ENCODE measurements around the gene SFTPB. TPM values are rescaled to one million over a fixed set of nuclear protein-coding genes. Genes with fewer than 3 reads are reported as not detected.
"Not testable (repeated sequence)": the region's sequence is repeated elsewhere in the genome, so short reads cannot be mapped to it uniquely, and the experiment has no call there.

Gene SFTPB
- not detected for total RNA-seq

DNA sequence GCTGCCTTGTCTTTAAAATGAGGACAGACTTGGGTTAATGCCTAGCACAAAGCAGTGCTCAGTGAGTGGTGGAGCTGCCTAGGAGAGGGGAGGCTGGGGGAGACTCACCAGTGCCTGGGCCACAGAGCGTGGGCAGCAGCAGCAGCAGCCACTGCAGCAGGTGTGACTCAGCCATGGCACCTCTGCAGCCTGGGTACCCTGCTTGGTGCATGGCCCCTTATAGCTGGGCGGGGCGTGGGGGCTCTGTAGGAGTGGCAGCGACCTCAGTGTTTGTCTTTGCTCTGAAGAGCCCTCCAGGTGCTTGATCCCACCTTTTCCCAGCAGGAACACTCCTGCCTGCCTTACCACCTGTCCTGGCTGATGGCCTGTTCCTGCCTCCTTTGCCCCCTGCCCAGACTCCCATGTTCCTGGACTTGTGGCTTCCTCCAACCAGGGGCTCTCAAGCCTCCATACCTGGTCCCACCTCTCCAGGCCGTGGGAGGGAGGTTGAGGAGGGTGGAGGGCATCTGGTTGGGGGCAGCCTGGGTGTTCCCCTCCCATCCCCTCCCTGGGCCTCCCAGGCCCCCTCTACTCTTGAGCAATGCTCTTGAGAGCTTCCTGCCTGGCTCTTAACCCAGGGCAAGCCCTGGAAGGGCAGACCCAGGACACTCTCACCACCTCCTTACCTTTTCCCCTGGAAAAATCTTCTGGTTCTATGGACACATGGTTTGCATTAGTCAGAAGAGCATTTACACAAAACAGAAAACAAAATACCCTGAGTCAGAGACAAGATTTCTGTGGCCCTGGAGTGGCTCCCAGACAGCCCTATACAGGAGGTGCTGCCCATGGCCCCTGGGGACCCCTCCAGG, at the start of gene SFTPB:
SFTPB (minus strand) TSS at position 191 of the 848 bp plus-strand sequence; CDS start at position 175, 16 bp downstream.
- TF ChIP-seq POLR2A (IDR thresholded peaks at IDR 0.05): no peak
- TF ChIP-seq CTCF (IDR thresholded peaks at IDR 0.05 in 4 of 5, conservative IDR thresholded peaks at IDR 0.05 in 1 of 5): no peak
- ATAC-seq (no peak), DNase-seq (peak in 1 of 2 donors; percentile 8)
- Histone ChIP-seq H3K27me3 (no peaks in the 10 kb centered on the region), H3K4me3 (no peak within 1 kb of the TSS), H3K9me3 (no peaks in the 10 kb centered on the region), H3K36me3 (no peaks in the 10 kb centered on the region), H3K4me1 (peaks cover 5 to 11% of the 10 kb centered on the region in 2 donors), H3K27ac (no peak within 1 kb of the TSS)
- in situ Hi-C loops (cut with MboI; ENCODE audit: low sequenced_read_pairs in 4 of 4) (no loop called here), intact Hi-C loops (cut with DNase I; ENCODE audit: low total_unique reads) (no loop called here)

GRCh38 chr2:85717308-85718008, 49.5 kb upstream of the SFTPB start:
- H3K4me1 ChIP-seq: peaks cover 29 to 47% of the 10 kb centered on the region in 2 donors
- no peaks in the 10 kb centered on the region for H3K9me3 ChIP-seq
- intact Hi-C loops (cut with DNase I; ENCODE audit: low total_unique reads): no loop called here
- no peaks in the 10 kb centered on the region for H3K27me3 ChIP-seq
- H3K4me3 ChIP-seq: no peak overlapping the region
- in situ Hi-C loops (cut with MboI; ENCODE audit: low sequenced_read_pairs in 4 of 4): no loop called here
- ATAC-seq (no peak), DNase-seq (no peak)
- TF ChIP-seq CTCF (IDR thresholded peaks at IDR 0.05 in 4 of 5, conservative IDR thresholded peaks at IDR 0.05 in 1 of 5) (no peak), POLR2A (IDR thresholded peaks at IDR 0.05) (no peak)
- H3K36me3 ChIP-seq: no peaks in the 10 kb centered on the region
- H3K27ac ChIP-seq: peak overlapping the region in 2 of 4 donors; percentile 19 to 24

- H3K27me3 ChIP-seq: no peaks in the 10 kb centered on the region
- H3K9me3 ChIP-seq: no peaks in the 10 kb centered on the region
- H3K27ac ChIP-seq: no peak overlapping the region
- in situ Hi-C loops (cut with MboI; ENCODE audit: low sequenced_read_pairs in 4 of 4) (no loop called here), intact Hi-C loops (cut with DNase I; ENCODE audit: low total_unique reads) (no loop called here)
- H3K4me3 ChIP-seq: no peak overlapping the region
- ATAC-seq (no peak), DNase-seq (no peak)
- no peak for TF ChIP-seq POLR2A (IDR thresholded peaks at IDR 0.05)
- no peak for TF ChIP-seq CTCF (IDR thresholded peaks at IDR 0.05 in 4 of 5, conservative IDR thresholded peaks at IDR 0.05 in 1 of 5)
- no peaks in the 10 kb centered on the region for H3K36me3 ChIP-seq
- peaks cover 29 to 45% of the 10 kb centered on the region in 2 donors for H3K4me1 ChIP-seq
Measured at GRCh38 chr2:85716346-85716914, 48.4 kb upstream of the SFTPB start.

GRCh38 chr2:85714841-85715240, 46.8 kb upstream of the SFTPB start:
- no peak for TF ChIP-seq POLR2A (IDR thresholded peaks at IDR 0.05)
- no peak for TF ChIP-seq CTCF (IDR thresholded peaks at IDR 0.05 in 4 of 5, conservative IDR thresholded peaks at IDR 0.05 in 1 of 5)
- Histone ChIP-seq H3K36me3 (no peaks in the 10 kb centered on the region), H3K4me3 (no peak overlapping the region), H3K4me1 (peaks cover 33 to 55% of the 10 kb centered on the region in 2 donors), H3K27me3 (no peaks in the 10 kb centered on the region), H3K9me3 (no peaks in the 10 kb centered on the region), H3K27ac (peak overlapping the region in 3 of 4 donors; percentile 92 to 97 (median 95))
- ATAC-seq (no peak), DNase-seq (no peak)
- intact Hi-C loops (cut with DNase I; ENCODE audit: low total_unique reads): no loop called here
- in situ Hi-C loops (cut with MboI; ENCODE audit: low sequenced_read_pairs in 4 of 4): no loop called here

GRCh38 chr2:85714421-85714820, 46.4 kb upstream of the SFTPB start:
- H3K36me3 ChIP-seq; H3K4me3 ChIP-seq; DNase-seq; ATAC-seq; H3K9me3 ChIP-seq; H3K27me3 ChIP-seq; in situ Hi-C loops (cut with MboI; ENCODE audit: low sequenced_read_pairs in 4 of 4); intact Hi-C loops (cut with DNase I; ENCODE audit: low total_unique reads): not testable (repeated sequence)
- H3K27ac ChIP-seq: peak overlapping the region; percentile 92 to 97 (median 95)
- peaks cover 33 to 55% of the 10 kb centered on the region in 2 donors for H3K4me1 ChIP-seq
